GM19463 (cell line): ENCODE results near the gene RDM1.
"Not testable (repeated sequence)": the region's sequence is repeated elsewhere in the genome, so short reads cannot be mapped to it uniquely, and the experiment has no call there.

Experiments
- ATAC-seq: cut with Tn5 transposase; IDR thresholded peaks from one replicate; pipeline ENCODE4 v1.9.1; 2021; ENCODE audit warnings: mild to moderate bottlenecking, moderate library complexity; ENCODE audit not compliant: unreplicated experiment

RDM1 gene

GRCh38 chr17:35900708-35901480 is 29.7 kb downstream of the RDM1 start:
- no peak for ATAC-seq

GRCh38 chr17:35900280-35900679 is 30.3 kb downstream of the RDM1 start:
- ATAC-seq: no peak

GRCh38 chr17:35898283-35899070 is 32.1 kb downstream of the RDM1 start:
- ATAC-seq: no peak

- not testable (repeated sequence) for ATAC-seq
Measured at GRCh38 chr17:35897772-35898171, 32.8 kb downstream of the RDM1 start.

GRCh38 chr17:35895636-35896587 is 34.7 kb downstream of the RDM1 start:
- peak; percentile 71 for ATAC-seq

- ATAC-seq: no peak
Measured at GRCh38 chr17:35894206-35894605, 36.4 kb downstream of the RDM1 start.

GRCh38 chr17:35893751-35894150 is 36.8 kb downstream of the RDM1 start:
- no peak for ATAC-seq

GRCh38 chr17:35892091-35893035 is 38.2 kb downstream of the RDM1 start:
- no peak for ATAC-seq

- ATAC-seq: no peak
Measured at GRCh38 chr17:35891269-35891668, 39.3 kb downstream of the RDM1 start.

- ATAC-seq: no peak
Measured at GRCh38 chr17:35890774-35891155, 39.8 kb downstream of the RDM1 start.

- ATAC-seq: no peak
Measured at GRCh38 chr17:35889818-35890773, 40.5 kb downstream of the RDM1 start.

- no peak for ATAC-seq
Measured at GRCh38 chr17:35889241-35889640, 41.3 kb downstream of the RDM1 start.

GRCh38 chr17:35879773-35880654 is 50.6 kb downstream of the RDM1 start, which contains the start of gene CCL5:
CCL5 (minus strand) TSS chr17:35880360.
- peak; percentile 88 for ATAC-seq

GRCh38 chr17:35878361-35878760 is 52.2 kb downstream of the RDM1 start:
- no peak for ATAC-seq

- no peak for ATAC-seq
Measured at GRCh38 chr17:35877345-35878029, 53.1 kb downstream of the RDM1 start.

GRCh38 chr17:35876534-35876933 is 54.0 kb downstream of the RDM1 start:
- no peak for ATAC-seq

- no peak for ATAC-seq
Measured at GRCh38 chr17:35875800-35876139, 54.8 kb downstream of the RDM1 start.
